Panc1 (cell line): ENCODE measurements around the gene BFAR.
"Not testable (repeated sequence)": the region's sequence is repeated elsewhere in the genome, so short reads cannot be mapped to it uniquely, and the experiment has no call there.

Experiments
- POLR2AphosphoS5 ChIP-seq: IDR thresholded peaks from 2 replicates; pipeline ENCODE4 v1.6.1; 2012; ENCODE audit warnings: mild to moderate bottlenecking, low read depth, low read length, moderate library complexity
- SIN3A ChIP-seq: IDR thresholded peaks from 2 replicates; pipeline ENCODE4 v1.6.1; 2012; ENCODE audit warnings: low read depth, mild to moderate bottlenecking, low read length, moderate library complexity, borderline replicate concordance; ENCODE audit not compliant: insufficient read depth
- TF ChIP-seq, protein P1 (sequence below): fragments of 450-650 bp; IDR thresholded peaks from 2 replicates; pipeline ENCODE4 v1.5.1; 2017; ENCODE audit warnings: mild to moderate bottlenecking
- TF ChIP-seq, protein P2 (sequence below), 2 experiments: IDR thresholded peaks; 2 replicates each; pipeline ENCODE4 v1.6.1; 2011 to 2012; ENCODE audit warnings: low read depth in 2 of 2, control low read depth in 1 of 2, low read length in 1 of 2, mild to moderate bottlenecking in 1 of 2, moderate library complexity in 1 of 2; ENCODE audit not compliant: insufficient read depth in 1 of 2

DNA sequence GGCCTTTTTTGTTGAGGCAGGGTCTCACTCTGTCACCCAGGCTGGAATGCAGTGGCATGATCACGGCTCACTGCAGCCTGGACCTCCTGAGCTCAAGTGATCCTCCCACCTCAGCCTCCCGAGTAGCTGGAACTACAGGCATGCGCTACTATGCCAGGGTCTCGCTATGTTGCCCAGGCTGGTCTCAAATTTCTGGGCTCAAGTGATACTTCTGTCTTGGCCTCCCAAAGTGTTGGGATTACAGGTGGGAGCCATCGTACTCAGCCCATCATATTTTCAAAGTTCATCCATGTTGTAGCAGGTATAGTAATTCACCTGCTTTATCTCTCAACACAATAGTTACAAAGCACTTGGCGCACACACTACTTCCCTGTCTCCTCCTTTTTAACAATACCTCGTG lies 47.6 kb downstream of the BFAR start:
- TF ChIP-seq, protein P1, sequence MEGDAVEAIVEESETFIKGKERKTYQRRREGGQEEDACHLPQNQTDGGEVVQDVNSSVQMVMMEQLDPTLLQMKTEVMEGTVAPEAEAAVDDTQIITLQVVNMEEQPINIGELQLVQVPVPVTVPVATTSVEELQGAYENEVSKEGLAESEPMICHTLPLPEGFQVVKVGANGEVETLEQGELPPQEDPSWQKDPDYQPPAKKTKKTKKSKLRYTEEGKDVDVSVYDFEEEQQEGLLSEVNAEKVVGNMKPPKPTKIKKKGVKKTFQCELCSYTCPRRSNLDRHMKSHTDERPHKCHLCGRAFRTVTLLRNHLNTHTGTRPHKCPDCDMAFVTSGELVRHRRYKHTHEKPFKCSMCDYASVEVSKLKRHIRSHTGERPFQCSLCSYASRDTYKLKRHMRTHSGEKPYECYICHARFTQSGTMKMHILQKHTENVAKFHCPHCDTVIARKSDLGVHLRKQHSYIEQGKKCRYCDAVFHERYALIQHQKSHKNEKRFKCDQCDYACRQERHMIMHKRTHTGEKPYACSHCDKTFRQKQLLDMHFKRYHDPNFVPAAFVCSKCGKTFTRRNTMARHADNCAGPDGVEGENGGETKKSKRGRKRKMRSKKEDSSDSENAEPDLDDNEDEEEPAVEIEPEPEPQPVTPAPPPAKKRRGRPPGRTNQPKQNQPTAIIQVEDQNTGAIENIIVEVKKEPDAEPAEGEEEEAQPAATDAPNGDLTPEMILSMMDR = not testable (repeated sequence)
- TF ChIP-seq, protein P2, sequence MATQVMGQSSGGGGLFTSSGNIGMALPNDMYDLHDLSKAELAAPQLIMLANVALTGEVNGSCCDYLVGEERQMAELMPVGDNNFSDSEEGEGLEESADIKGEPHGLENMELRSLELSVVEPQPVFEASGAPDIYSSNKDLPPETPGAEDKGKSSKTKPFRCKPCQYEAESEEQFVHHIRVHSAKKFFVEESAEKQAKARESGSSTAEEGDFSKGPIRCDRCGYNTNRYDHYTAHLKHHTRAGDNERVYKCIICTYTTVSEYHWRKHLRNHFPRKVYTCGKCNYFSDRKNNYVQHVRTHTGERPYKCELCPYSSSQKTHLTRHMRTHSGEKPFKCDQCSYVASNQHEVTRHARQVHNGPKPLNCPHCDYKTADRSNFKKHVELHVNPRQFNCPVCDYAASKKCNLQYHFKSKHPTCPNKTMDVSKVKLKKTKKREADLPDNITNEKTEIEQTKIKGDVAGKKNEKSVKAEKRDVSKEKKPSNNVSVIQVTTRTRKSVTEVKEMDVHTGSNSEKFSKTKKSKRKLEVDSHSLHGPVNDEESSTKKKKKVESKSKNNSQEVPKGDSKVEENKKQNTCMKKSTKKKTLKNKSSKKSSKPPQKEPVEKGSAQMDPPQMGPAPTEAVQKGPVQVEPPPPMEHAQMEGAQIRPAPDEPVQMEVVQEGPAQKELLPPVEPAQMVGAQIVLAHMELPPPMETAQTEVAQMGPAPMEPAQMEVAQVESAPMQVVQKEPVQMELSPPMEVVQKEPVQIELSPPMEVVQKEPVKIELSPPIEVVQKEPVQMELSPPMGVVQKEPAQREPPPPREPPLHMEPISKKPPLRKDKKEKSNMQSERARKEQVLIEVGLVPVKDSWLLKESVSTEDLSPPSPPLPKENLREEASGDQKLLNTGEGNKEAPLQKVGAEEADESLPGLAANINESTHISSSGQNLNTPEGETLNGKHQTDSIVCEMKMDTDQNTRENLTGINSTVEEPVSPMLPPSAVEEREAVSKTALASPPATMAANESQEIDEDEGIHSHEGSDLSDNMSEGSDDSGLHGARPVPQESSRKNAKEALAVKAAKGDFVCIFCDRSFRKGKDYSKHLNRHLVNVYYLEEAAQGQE (IDR thresholded peaks at IDR 0.05; ENCODE audit: insufficient read depth in 1 of 2, low read depth in 2 of 2, low read length in 1 of 2) = not testable (repeated sequence)
- TF ChIP-seq POLR2AphosphoS5, SIN3A: not testable (repeated sequence)
